Erythroblast (primary cell): Measurements from ENCODE around the gene SERINC5.

ENCODE experiments used
- DNase-seq, 2 experiments: peaks; one replicate each; lab custom pipeline; 2025; lab: John Stamatoyannopoulos, UW
- GATA1 ChIP-seq: IDR thresholded peaks from 2 replicates; pipeline ENCODE4 v1.6.1; 2011; ENCODE audit warnings: low read depth, mild to moderate bottlenecking, control low read depth, low read length, moderate library complexity
- POLR2A ChIP-seq: IDR thresholded peaks from 2 replicates; pipeline ENCODE4 v1.6.1; 2011; ENCODE audit warnings: mild to moderate bottlenecking, low read length

SERINC5 gene

GRCh38 chr5:80097451-80097850, 158.4 kb downstream of the SERINC5 start:
- no peak for DNase-seq
- TF ChIP-seq POLR2A, result no peak
- TF ChIP-seq GATA1, result no peak

GRCh38 chr5:80094236-80094738, 161.6 kb downstream of the SERINC5 start:
- no peak for DNase-seq
- no peak for TF ChIP-seq GATA1
- TF ChIP-seq POLR2A, result no peak

GRCh38 chr5:80093796-80094195, 162.1 kb downstream of the SERINC5 start:
- no peak for TF ChIP-seq GATA1
- no peak for TF ChIP-seq POLR2A
- peak in 1 of 2 experiments; percentile 26 for DNase-seq

- DNase-seq, result no peak
- TF ChIP-seq GATA1, result no peak
- no peak for TF ChIP-seq POLR2A
Observed at GRCh38 chr5:80092486-80093107, 163.3 kb downstream of the SERINC5 start.

GRCh38 chr5:80091792-80092192, 164.1 kb downstream of the SERINC5 start:
- peak; percentile 55 to 74 for DNase-seq

GRCh38 chr5:80090884-80091166, 165.0 kb downstream of the SERINC5 start:
- no peak for DNase-seq
- TF ChIP-seq POLR2A (no peak), GATA1 (no peak)

GRCh38 chr5:80083101-80083890, 172.6 kb downstream of the SERINC5 start:
- peak; percentile 60 to 64 for DNase-seq
- no peak for TF ChIP-seq POLR2A
- no peak for TF ChIP-seq GATA1

- peak; percentile 78 to 80 for DNase-seq
- no peak for TF ChIP-seq POLR2A
- TF ChIP-seq GATA1, result no peak
Observed at GRCh38 chr5:80082731-80083100, 173.1 kb downstream of the SERINC5 start.

- TF ChIP-seq GATA1 (no peak), POLR2A (no peak)
- DNase-seq, result no peak
Observed at GRCh38 chr5:80082281-80082680, 173.6 kb downstream of the SERINC5 start.

- peak; percentile 71 to 90 for DNase-seq
- TF ChIP-seq POLR2A (no peak), GATA1 (no peak)
Observed at GRCh38 chr5:80078921-80079320, 176.9 kb downstream of the SERINC5 start.

- peak in 1 of 2 experiments; percentile 31 for DNase-seq
- TF ChIP-seq POLR2A, result no peak
- no peak for TF ChIP-seq GATA1
Observed at GRCh38 chr5:80077051-80077714, 178.7 kb downstream of the SERINC5 start.

- TF ChIP-seq GATA1 (no peak), POLR2A (no peak)
- DNase-seq, result peak in 1 of 2 experiments; percentile 13
Observed at GRCh38 chr5:80076131-80077050, 179.5 kb downstream of the SERINC5 start.
